Common myeloid progenitor, CD34-positive (primary cell): ENCODE results near the gene LYZL4.

Experiments used
- CTCF ChIA-PET: fragments of 350-600 bp; sonication (Branson Sonifier 250); formaldehyde crosslinking; loops from one replicate; lab custom pipeline; 2021; ENCODE audit warnings: antibody characterized with exemption; lab: Charles Lee
- POLR2A ChIA-PET: fragments of 350-600 bp; sonication (Branson Sonifier 250); formaldehyde crosslinking; loops from one replicate; lab custom pipeline; 2021; ENCODE audit warnings: antibody characterized with exemption; lab: Charles Lee
- DNase-seq, 3 donors: peaks; one replicate each; pipeline versions ENCODE4 v3.0.0 to v3.0.0-alpha.2; 2013
- H3K27ac ChIP-seq, 2 experiments: 1 replicate in 1 of 2; 2 replicates in 1 of 2; pipeline ENCODE4 v1.7.0; 2013; ENCODE audit warnings: inconsistent platforms in 2 of 2, low read length in 2 of 2, mild to moderate bottlenecking in 2 of 2, low read depth in 1 of 2, moderate library complexity in 1 of 2; ENCODE audit not compliant: severe bottlenecking in 2 of 2, insufficient read depth in 1 of 2, poor library complexity in 1 of 2
- H3K27me3 ChIP-seq, 5 experiments: replicated peaks in 2 of 5; 1 replicate in 3 of 5; 2 replicates in 2 of 5; pipeline versions ENCODE4 v1.6.1 to v1.7.0; 2013; ENCODE audit warnings: low read length in 4 of 5, mild to moderate bottlenecking in 2 of 5, moderate library complexity in 2 of 5, inconsistent platforms in 1 of 5; ENCODE audit not compliant: insufficient read depth in 5 of 5, control insufficient read depth in 4 of 5
- H3K36me3 ChIP-seq, 4 experiments: 1 replicate in 2 of 4; 2 replicates in 2 of 4; pipeline versions ENCODE4 v1.6.1 to v1.7.0; 2013; ENCODE audit warnings: low read length in 3 of 4, control low read depth in 1 of 4, mild to moderate bottlenecking in 1 of 4; ENCODE audit not compliant: control insufficient read depth in 4 of 4, insufficient read depth in 4 of 4
- H3K4me1 ChIP-seq, 4 experiments: 1 replicate in 3 of 4; 2 replicates in 1 of 4; pipeline versions ENCODE4 v1.6.1 to v1.7.1; 2013; ENCODE audit warnings: low read length in 3 of 4, mild to moderate bottlenecking in 3 of 4, control low read depth in 1 of 4, inconsistent platforms in 1 of 4, moderate library complexity in 1 of 4; ENCODE audit not compliant: control insufficient read depth in 4 of 4, insufficient read depth in 4 of 4; ENCODE audit errors: control extremely low read depth in 1 of 4
- H3K4me3 ChIP-seq, 7 experiments: 1 replicate in 4 of 7; 2 replicates in 3 of 7; pipeline versions ENCODE4 v1.5.1 to v1.7.0; 2013; ENCODE audit warnings: mild to moderate bottlenecking in 7 of 7, low read length in 6 of 7, moderate library complexity in 6 of 7, inconsistent platforms in 2 of 7, low read depth in 2 of 7, control low read depth in 1 of 7; ENCODE audit not compliant: insufficient read depth in 4 of 7, control insufficient read depth in 1 of 7; ENCODE audit errors: extremely low read depth in 1 of 7
- H3K9me3 ChIP-seq, 5 experiments: 1 replicate in 4 of 5; 2 replicates in 1 of 5; pipeline versions ENCODE4 v1.6.1 to v1.7.1; 2013; ENCODE audit warnings: low read length in 4 of 5, mild to moderate bottlenecking in 2 of 5, inconsistent platforms in 1 of 5, low read depth in 1 of 5, moderate library complexity in 1 of 5; ENCODE audit not compliant: control insufficient read depth in 4 of 5, insufficient read depth in 2 of 5; ENCODE audit errors: control extremely low read depth in 1 of 5
- WGBS: methylation state at CpG from one replicate; pipeline ENCODE4 v1.1.5; 2013; ENCODE audit not compliant: insufficient coverage; 5-methylcytosine and 5-hydroxymethylcytosine counted together

The LYZL4 gene

GRCh38 chr3:42397644-42398043, 12.8 kb downstream of the LYZL4 start:
- CTCF ChIA-PET, result interaction anchor here (1.1 kb wide), 1 partner anchor 9 kb away, joined by 3 read pairs; no protein-coding TSS in a partner anchor
- DNase-seq, result no peak
- 97% methylated on average over 8 of the region's 8 CpGs for WGBS
- Histone ChIP-seq H3K9me3 (peaks cover 0 to 3% (median 0%) of the 10 kb centered on the region in 5 experiments), H3K4me1 (no peaks in the 10 kb centered on the region), H3K27ac (no peak overlapping the region), H3K27me3 (peaks cover 0 to 16% (median 0%) of the 10 kb centered on the region in 5 experiments), H3K4me3 (no peak overlapping the region), H3K36me3 (no peaks in the 10 kb centered on the region)
- POLR2A ChIA-PET, result no interaction called here

- WGBS, result 96% methylated on average over 8 of the region's 12 CpGs
- no peaks in the 10 kb centered on the region for H3K4me1 ChIP-seq
- peaks cover 0 to 3% (median 0%) of the 10 kb centered on the region in 5 experiments for H3K27me3 ChIP-seq
- H3K27ac ChIP-seq, result no peak overlapping the region
- no peaks in the 10 kb centered on the region for H3K9me3 ChIP-seq
- H3K36me3 ChIP-seq, result no peaks in the 10 kb centered on the region
- no peak overlapping the region for H3K4me3 ChIP-seq
- CTCF ChIA-PET, result no interaction called here
- DNase-seq, result no peak
- POLR2A ChIA-PET, result no interaction called here
Observed at GRCh38 chr3:42394579-42395288, 15.7 kb downstream of the LYZL4 start.

GRCh38 chr3:42387802-42388651, 22.4 kb downstream of the LYZL4 start:
- peak; percentile 10 to 62 (median 51) for DNase-seq
- Histone ChIP-seq H3K27ac (no peak overlapping the region), H3K36me3 (no peaks in the 10 kb centered on the region), H3K4me3 (peak overlapping the region in 1 of 7 experiments; percentile 26), H3K9me3 (no peaks in the 10 kb centered on the region), H3K27me3 (peaks cover 0 to 3% (median 0%) of the 10 kb centered on the region in 5 experiments), H3K4me1 (peaks cover 3 to 25% (median 19%) of the 10 kb centered on the region in 4 experiments)
- WGBS, result 55% methylated on average over 6 of the region's 10 CpGs
- CTCF ChIA-PET, result interaction anchor here (1.1 to 1.6 kb wide), 2 partner anchors 10 to 35 kb away, joined by 3 read pairs; no protein-coding TSS in a partner anchor
- POLR2A ChIA-PET, result interaction anchor here (0.6 kb wide), 1 partner anchor 19 kb away, joined by 3 read pairs; no protein-coding TSS in a partner anchor

- Histone ChIP-seq H3K27ac (no peak overlapping the region), H3K36me3 (no peaks in the 10 kb centered on the region), H3K9me3 (no peaks in the 10 kb centered on the region), H3K27me3 (no peaks in the 10 kb centered on the region), H3K4me3 (no peak overlapping the region), H3K4me1 (peaks cover 0 to 4% (median under 1%) of the 10 kb centered on the region in 4 experiments)
- DNase-seq, result no peak
- ChIA-PET POLR2A (no interaction called here), CTCF (no interaction called here)
- WGBS, result 100% methylated on average over 5 of the region's 6 CpGs
Observed at GRCh38 chr3:42381551-42382082, 28.8 kb downstream of the LYZL4 start.

GRCh38 chr3:42377681-42378080, 32.7 kb downstream of the LYZL4 start:
- ChIA-PET POLR2A (interaction anchor here (0.6 kb wide), 1 partner anchor 40 kb away, joined by 3 read pairs; no protein-coding TSS in a partner anchor), CTCF (no interaction called here)
- H3K9me3 ChIP-seq, result no peaks in the 10 kb centered on the region
- no peak for DNase-seq
- no peak overlapping the region for H3K27ac ChIP-seq
- H3K4me1 ChIP-seq, result peaks cover 6 to 27% (median 14%) of the 10 kb centered on the region in 4 experiments
- peaks cover 0 to 6% (median 0%) of the 10 kb centered on the region in 5 experiments for H3K27me3 ChIP-seq
- WGBS, result no CpG with 5 or more reads among the region's 2 CpGs
- no peak overlapping the region for H3K4me3 ChIP-seq
- H3K36me3 ChIP-seq, result no peaks in the 10 kb centered on the region

GRCh38 chr3:42376344-42376798, 34.0 kb downstream of the LYZL4 start:
- Histone ChIP-seq H3K27me3 (peaks cover 0 to 6% (median 0%) of the 10 kb centered on the region in 5 experiments), H3K4me3 (no peak overlapping the region), H3K27ac (no peak overlapping the region), H3K36me3 (no peaks in the 10 kb centered on the region), H3K9me3 (no peaks in the 10 kb centered on the region), H3K4me1 (peaks cover 6 to 37% (median 14%) of the 10 kb centered on the region in 4 experiments)
- peak; percentile 47 to 90 (median 88) for DNase-seq
- CTCF ChIA-PET, result no interaction called here
- 33% methylated on average over 3 of the region's 4 CpGs for WGBS
- POLR2A ChIA-PET, result no interaction called here
